GM21360 (cell line): Measurements from ENCODE around the gene SPATS2L.

ENCODE experiments used
- ATAC-seq: cut with Tn5 transposase; IDR thresholded peaks from one replicate; pipeline ENCODE4 v1.9.1; 2021; ENCODE audit warnings: mild to moderate bottlenecking, moderate library complexity; ENCODE audit not compliant: unreplicated experiment

Gene SPATS2L

GRCh38 chr2:200438251-200438650 is 131.8 kb downstream of the SPATS2L start:
- no peak for ATAC-seq

GRCh38 chr2:200438846-200439245 is 132.4 kb downstream of the SPATS2L start:
- ATAC-seq: no peak

GRCh38 chr2:200439981-200440380 is 133.5 kb downstream of the SPATS2L start:
- no peak for ATAC-seq

DNA sequence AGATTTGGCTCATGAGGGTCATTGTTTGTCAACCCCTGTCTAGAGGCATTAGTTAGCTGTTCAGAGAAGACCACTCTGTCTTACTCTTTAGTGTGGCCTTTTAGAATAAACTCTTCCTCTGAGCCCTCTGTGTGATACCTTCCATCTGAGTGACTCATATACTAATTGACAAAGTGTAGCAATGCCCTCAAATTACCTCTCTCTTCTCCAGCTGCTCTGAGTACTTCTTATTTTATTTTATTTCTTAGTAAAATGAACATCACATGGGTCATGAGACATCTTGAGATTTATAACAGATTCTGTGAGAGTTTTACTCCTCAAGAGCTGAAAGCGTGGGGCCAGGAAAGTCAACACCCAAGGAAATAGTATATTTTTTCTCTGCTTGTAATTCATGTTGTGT is 136.0 kb downstream of the SPATS2L start:
- no peak for ATAC-seq

- ATAC-seq: no peak
These were observed 136.9 kb downstream of the SPATS2L start for GRCh38 chr2:200443376-200443775.

GRCh38 chr2:200443916-200444315 is 137.4 kb downstream of the SPATS2L start:
- ATAC-seq: no peak

GRCh38 chr2:200444530-200444929 is 138.0 kb downstream of the SPATS2L start:
- ATAC-seq: no peak

- no peak for ATAC-seq
These were observed 138.8 kb downstream of the SPATS2L start for GRCh38 chr2:200445284-200445683.

DNA sequence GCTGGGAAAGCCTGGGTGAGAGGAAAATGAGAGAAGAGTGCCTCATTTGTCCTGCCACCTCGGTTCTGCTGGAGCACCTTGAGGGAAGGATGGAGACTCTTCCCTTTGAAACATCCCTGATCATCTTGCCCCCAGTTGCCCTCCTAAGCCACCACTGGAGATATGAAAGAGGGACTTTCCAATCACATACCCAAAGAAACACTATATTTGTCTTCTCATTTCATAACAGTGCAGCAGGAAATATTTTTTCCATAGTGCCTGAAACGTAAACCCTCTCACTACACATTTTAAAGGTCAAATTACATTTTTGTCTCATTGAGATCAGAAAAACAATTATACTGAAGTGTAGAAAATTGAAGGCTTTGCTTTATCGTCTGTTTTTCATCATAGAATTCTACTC is 140.1 kb downstream of the SPATS2L start:
- no peak for ATAC-seq

- ATAC-seq: no peak
These were observed 140.8 kb downstream of the SPATS2L start for GRCh38 chr2:200447139-200447855.

DNA sequence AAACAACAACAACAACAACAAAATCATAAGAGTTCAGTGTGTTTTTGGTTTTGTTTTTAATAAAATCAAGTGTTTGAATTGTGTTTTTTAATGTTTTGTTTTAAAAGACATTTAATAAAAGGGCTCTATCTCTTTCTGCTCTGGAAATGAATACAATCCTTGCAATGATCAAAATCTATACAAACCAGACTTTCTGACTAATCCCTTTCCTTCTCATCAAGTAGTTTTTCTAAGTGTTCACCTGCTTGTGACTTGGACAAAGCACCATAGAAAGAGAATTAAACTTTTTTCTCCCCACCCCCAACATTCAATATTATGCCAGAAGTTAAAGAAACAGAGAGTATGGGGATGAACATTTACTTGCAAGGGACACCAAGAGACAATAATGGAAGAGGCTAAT is 142.0 kb downstream of the SPATS2L start:
- no peak for ATAC-seq

GRCh38 chr2:200449149-200449548 is 142.7 kb downstream of the SPATS2L start:
- no peak for ATAC-seq

GRCh38 chr2:200450288-200450687 is 143.8 kb downstream of the SPATS2L start:
- ATAC-seq: no peak

- no peak for ATAC-seq
These were observed 145.0 kb downstream of the SPATS2L start for GRCh38 chr2:200451511-200451910.

DNA sequence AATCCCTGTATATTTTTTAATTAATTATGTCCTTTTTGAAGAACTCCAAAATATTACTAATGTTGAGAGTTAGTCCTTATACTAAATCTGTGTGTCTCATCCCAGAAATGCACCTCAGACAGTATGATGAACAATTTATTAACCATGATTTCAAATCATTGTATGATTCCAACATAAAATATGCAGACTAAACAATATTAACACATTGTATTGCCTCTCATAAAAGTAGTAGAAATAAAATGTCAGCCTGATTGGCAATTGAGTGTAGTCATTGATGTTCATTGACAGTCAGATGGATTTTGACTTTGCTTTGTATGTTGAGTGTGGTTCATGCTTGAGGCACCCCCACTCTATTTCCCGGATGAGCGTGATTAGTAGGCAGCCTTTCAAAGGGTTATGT is 145.9 kb downstream of the SPATS2L start:
- no peak for ATAC-seq

DNA sequence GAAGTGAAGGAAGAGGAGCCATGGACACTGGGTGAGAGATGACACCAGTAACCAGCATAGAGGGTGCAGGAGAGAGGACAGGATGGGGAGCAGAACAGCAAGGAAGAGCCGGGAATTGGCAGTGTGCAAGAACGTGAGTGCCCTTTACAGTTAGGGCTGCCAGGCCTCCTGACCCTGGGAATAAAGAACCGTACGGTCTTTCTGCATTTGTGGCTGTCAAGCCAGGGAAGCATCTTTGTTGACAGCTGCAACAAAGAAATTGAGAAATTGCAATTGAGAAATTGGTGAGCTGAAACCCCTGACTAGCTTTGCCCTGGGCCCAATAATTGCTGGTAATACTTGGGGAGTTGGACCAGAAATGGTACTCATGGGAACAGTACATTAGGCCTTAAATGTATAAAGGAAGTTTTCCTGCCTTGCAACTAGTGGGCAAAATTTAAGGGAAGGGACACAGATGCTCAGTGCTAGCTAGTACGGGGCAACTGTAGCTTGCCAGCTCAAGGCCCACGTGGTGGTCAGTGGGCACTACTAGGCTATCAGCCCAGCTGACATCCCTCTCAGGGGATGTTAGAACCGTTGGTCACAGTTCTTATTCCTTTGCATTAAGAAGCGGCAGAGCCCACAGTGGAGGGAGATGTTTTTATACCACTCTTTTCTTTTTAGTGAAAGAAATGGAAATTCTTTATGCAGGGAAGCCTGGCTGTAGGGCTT is 146.8 kb downstream of the SPATS2L start:
- ATAC-seq: no peak

GRCh38 chr2:200453853-200454534 is 147.5 kb downstream of the SPATS2L start:
- ATAC-seq: no peak

DNA sequence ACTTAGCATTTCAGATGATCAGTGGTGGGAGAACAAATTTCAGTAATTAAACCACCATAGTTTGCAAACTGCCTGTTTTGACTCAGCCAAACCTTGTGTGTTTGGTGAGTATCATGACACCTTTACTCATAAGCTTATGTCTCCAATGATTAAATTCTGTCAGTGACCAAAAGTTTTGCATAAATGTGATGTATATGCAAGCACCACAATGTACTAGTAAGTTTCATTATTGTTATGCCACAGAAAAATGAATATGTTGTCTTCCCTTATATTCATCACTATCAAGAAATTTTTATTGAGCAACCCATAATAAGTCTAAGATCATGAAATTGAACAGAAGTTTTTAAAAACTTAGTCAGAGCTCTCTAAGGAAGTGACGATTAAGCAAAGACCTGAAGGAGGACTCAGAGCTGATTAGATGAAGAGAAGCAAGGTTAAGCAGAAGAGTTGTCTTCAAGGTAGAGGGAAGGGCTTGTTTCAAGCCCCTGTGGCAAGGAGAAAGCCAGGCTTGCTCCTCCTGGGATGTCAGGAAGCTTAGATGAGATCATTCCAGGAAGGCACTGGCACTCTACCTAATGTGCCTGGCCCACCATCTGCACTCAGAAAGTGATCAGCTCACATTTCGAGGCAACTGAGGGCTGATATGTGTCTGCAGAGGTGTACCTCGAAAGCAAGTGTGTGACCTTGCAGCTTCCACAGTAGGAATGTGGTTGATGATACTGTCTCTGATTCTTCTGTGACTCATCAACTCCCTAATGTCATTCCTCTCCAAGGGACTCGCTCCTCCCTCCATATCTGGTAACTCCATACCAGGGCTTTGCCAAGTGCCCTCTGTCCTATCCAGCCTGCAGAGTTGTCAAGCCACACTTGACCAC is 148.7 kb downstream of the SPATS2L start:
- peak; percentile 77 for ATAC-seq

GRCh38 chr2:200455958-200456421 is 149.5 kb downstream of the SPATS2L start:
- ATAC-seq: peak; percentile 62

- no peak for ATAC-seq
These were observed 150.1 kb downstream of the SPATS2L start for GRCh38 chr2:200456567-200456966.

DNA sequence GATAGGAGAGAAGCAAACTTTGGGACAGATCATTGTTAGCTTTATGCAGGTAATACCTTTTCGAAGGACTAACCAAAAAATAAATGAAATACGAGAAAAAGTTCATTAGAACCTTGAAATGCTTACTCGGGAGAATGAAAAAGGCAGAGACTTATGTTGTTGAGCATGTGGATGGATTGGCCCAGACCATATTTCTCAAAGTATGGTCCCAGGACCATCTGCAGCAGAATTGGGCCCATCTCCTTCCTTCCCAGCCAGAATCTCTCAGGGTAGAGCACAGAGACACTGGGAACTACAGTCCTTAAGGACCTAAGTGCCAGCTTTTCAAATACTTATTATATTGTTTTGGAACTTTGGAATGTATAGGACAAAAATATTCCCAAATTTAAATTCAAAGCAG is 152.6 kb downstream of the SPATS2L start:
- no peak for ATAC-seq
